Lower leg skin (tissue), 3 donors: ENCODE data around the gene CDX1.

Source experiments
- POLR2A ChIP-seq, 2 donors: fragments of 450-650 bp; IDR thresholded peaks; one replicate each; pipeline ENCODE4 v1.6.1; 2016 to 2017; ENCODE audit warnings: antibody characterized with exemption in 2 of 2, mild to moderate bottlenecking in 1 of 2, moderate library complexity in 1 of 2
- TF ChIP-seq, protein P1 (sequence below), 3 donors: fragments of 450-650 bp; IDR thresholded peaks; one replicate each; pipeline ENCODE4 v1.5.1; 2016; ENCODE audit warnings: antibody characterized with exemption in 3 of 3, mild to moderate bottlenecking in 3 of 3, moderate library complexity in 2 of 3

DNA sequence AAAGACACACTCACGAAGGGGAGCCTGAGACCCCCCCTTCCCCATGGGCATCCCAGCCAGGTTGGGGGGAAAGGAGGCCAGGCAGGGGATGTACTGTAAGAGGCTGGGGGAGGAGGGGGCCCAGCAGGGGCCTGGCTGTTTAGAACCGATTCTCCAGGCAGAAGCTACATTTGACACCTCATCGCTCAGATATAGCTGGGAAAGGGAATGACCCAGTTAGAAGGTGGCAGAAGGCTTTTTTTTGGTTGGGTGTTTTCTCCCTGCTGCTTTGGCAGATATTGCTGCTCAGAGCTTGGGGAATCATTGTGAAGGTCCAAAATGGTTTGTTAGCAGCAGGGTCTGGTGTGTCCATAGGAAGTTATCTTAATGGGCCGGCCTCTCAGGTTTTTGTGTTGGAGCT, 6.0 kb downstream of the CDX1 start:
- TF ChIP-seq, protein P1, sequence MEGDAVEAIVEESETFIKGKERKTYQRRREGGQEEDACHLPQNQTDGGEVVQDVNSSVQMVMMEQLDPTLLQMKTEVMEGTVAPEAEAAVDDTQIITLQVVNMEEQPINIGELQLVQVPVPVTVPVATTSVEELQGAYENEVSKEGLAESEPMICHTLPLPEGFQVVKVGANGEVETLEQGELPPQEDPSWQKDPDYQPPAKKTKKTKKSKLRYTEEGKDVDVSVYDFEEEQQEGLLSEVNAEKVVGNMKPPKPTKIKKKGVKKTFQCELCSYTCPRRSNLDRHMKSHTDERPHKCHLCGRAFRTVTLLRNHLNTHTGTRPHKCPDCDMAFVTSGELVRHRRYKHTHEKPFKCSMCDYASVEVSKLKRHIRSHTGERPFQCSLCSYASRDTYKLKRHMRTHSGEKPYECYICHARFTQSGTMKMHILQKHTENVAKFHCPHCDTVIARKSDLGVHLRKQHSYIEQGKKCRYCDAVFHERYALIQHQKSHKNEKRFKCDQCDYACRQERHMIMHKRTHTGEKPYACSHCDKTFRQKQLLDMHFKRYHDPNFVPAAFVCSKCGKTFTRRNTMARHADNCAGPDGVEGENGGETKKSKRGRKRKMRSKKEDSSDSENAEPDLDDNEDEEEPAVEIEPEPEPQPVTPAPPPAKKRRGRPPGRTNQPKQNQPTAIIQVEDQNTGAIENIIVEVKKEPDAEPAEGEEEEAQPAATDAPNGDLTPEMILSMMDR (IDR thresholded peaks at IDR 0.05): no peak
- no peak for TF ChIP-seq POLR2A (IDR thresholded peaks at IDR 0.05)
